Breast epithelium (tissue), 4 donors: ENCODE measurements around the gene GPR32. TPM values are rescaled to one million over a fixed set of nuclear protein-coding genes. Genes with fewer than 3 reads are reported as not detected.
A peak's percentile ranks its signal among the peaks of the same experiment; 100 is the strongest.

ENCODE experiments used
- DNase-seq, 2 donors: peaks; one replicate each; pipeline ENCODE4 v3.0.0-alpha.2; 2019; ENCODE audit warnings: low spot score in 2 of 2
- H3K27ac ChIP-seq, 2 donors: fragments of 200-600 bp; sonication (generic) in 1 of 2; one replicate each; pipeline ENCODE4 v1.5.1; 2016 to 2019; ENCODE audit warnings: mild to moderate bottlenecking in 1 of 2
- H3K27me3 ChIP-seq, 2 donors: fragments of 200-600 bp; sonication (generic) in 1 of 2; one replicate each; pipeline versions ENCODE4 v1.5.1 to v1.6.0; 2017 to 2019; ENCODE audit warnings: control low read depth in 1 of 2, mild to moderate bottlenecking in 1 of 2
- H3K36me3 ChIP-seq: fragments of 200-600 bp; one replicate; pipeline ENCODE4 v1.5.1; 2019
- H3K4me1 ChIP-seq, 2 donors: fragments of 200-600 bp; sonication (generic); one replicate each; pipeline ENCODE4 v1.5.1; 2016 to 2019; ENCODE audit warnings: control low read depth in 1 of 2
- H3K4me3 ChIP-seq, 3 donors: fragments of 200-600 bp; sonication (generic); 1 replicate in 2 of 3; 2 replicates in 1 of 3; pipeline ENCODE4 v1.5.1; 2016 to 2019; ENCODE audit warnings: mild to moderate bottlenecking in 3 of 3, moderate library complexity in 2 of 3
- H3K9me3 ChIP-seq, 2 donors: fragments of 200-600 bp; sonication (generic) in 1 of 2; one replicate each; pipeline ENCODE4 v1.5.1; 2016 to 2019; ENCODE audit warnings: control low read depth in 1 of 2
- CTCF ChIP-seq, 3 donors: fragments of 450-650 bp; IDR thresholded peaks; one replicate each; pipeline ENCODE4 v1.5.1; 2016 to 2017; ENCODE audit warnings: antibody characterized with exemption in 3 of 3, mild to moderate bottlenecking in 3 of 3, moderate library complexity in 3 of 3
- POLR2A ChIP-seq: fragments of 450-650 bp; IDR thresholded peaks from one replicate; pipeline ENCODE4 v1.6.1; 2016; ENCODE audit warnings: antibody characterized with exemption, mild to moderate bottlenecking, moderate library complexity
- POLR2AphosphoS5 ChIP-seq, 3 donors: sonication (generic); formaldehyde crosslinking; IDR thresholded peaks; one replicate each; pipeline ENCODE4 v1.6.1; 2017; ENCODE audit warnings: antibody characterized with exemption in 3 of 3
- intact Hi-C: fragments of 100-400 bp; cut with DNase I; formaldehyde crosslinking; loops from one replicate; pipeline ENCODE4 v1.15.1; 2023; ENCODE audit warnings: low total_unique reads
- total RNA-seq, 3 donors: library from RNA; depleted of rRNA; stranded (reverse); fragments of >200 nt; gene quantifications; one replicate each; pipeline ENCODE4 v1.1.0, GENCODE V29; 2016

Gene GPR32
- total RNA-seq, 3 donors from 2014 or later = not detected

GRCh38 chr19:50728084-50728737, 42.1 kb upstream of the GPR32 start:
- Histone ChIP-seq H3K27ac (no peak overlapping the region), H3K27me3 (no peaks in the 10 kb centered on the region), H3K4me3 (peak overlapping the region in 2 of 3 donors; percentile 3 to 55), H3K4me1 (no peaks in the 10 kb centered on the region), H3K36me3 (no peaks in the 10 kb centered on the region), H3K9me3 (no peaks in the 10 kb centered on the region)
- intact Hi-C loops = no loop called here
- DNase-seq = peak; percentile 55 to 62
- TF ChIP-seq CTCF (IDR thresholded peaks at IDR 0.05) = no peak
- TF ChIP-seq POLR2AphosphoS5 (IDR thresholded peaks at IDR 0.05) = no peak
- no peak for TF ChIP-seq POLR2A

GRCh38 chr19:50729894-50730293, 40.4 kb upstream of the GPR32 start:
- H3K27ac ChIP-seq = no peak overlapping the region
- H3K9me3 ChIP-seq = no peaks in the 10 kb centered on the region
- H3K27me3 ChIP-seq = no peaks in the 10 kb centered on the region
- intact Hi-C loops = no loop called here
- no peak for TF ChIP-seq POLR2AphosphoS5 (IDR thresholded peaks at IDR 0.05)
- no peak for TF ChIP-seq CTCF (IDR thresholded peaks at IDR 0.05)
- TF ChIP-seq POLR2A = no peak
- no peaks in the 10 kb centered on the region for H3K4me1 ChIP-seq
- no peaks in the 10 kb centered on the region for H3K36me3 ChIP-seq
- no peak overlapping the region for H3K4me3 ChIP-seq
- DNase-seq = no peak

- no peak overlapping the region for H3K27ac ChIP-seq
- H3K9me3 ChIP-seq = no peaks in the 10 kb centered on the region
- no peak overlapping the region for H3K4me3 ChIP-seq
- intact Hi-C loops = no loop called here
- no peaks in the 10 kb centered on the region for H3K4me1 ChIP-seq
- peaks cover 0 to 51% of the 10 kb centered on the region in 2 donors for H3K27me3 ChIP-seq
- no peak for DNase-seq
- TF ChIP-seq POLR2A (no peak), POLR2AphosphoS5 (IDR thresholded peaks at IDR 0.05) (no peak), CTCF (IDR thresholded peaks at IDR 0.05) (no peak)
- H3K36me3 ChIP-seq = no peaks in the 10 kb centered on the region
Measured at GRCh38 chr19:50735869-50736268, 34.4 kb upstream of the GPR32 start.

GRCh38 chr19:50736338-50736737, 33.9 kb upstream of the GPR32 start:
- Histone ChIP-seq H3K27me3 (peaks cover 0 to 55% of the 10 kb centered on the region in 2 donors), H3K9me3 (no peaks in the 10 kb centered on the region), H3K4me3 (no peak overlapping the region), H3K27ac (no peak overlapping the region), H3K4me1 (no peaks in the 10 kb centered on the region), H3K36me3 (no peaks in the 10 kb centered on the region)
- intact Hi-C loops = no loop called here
- no peak for DNase-seq
- TF ChIP-seq CTCF (IDR thresholded peaks at IDR 0.05) (no peak), POLR2AphosphoS5 (IDR thresholded peaks at IDR 0.05) (no peak), POLR2A (no peak)

GRCh38 chr19:50739132-50739913, 30.9 kb upstream of the GPR32 start:
- no peaks in the 10 kb centered on the region for H3K4me1 ChIP-seq
- DNase-seq = no peak
- intact Hi-C loops = no loop called here
- H3K4me3 ChIP-seq = no peak overlapping the region
- H3K27me3 ChIP-seq = peaks cover 0 to 71% of the 10 kb centered on the region in 2 donors
- no peaks in the 10 kb centered on the region for H3K9me3 ChIP-seq
- TF ChIP-seq POLR2A (no peak), CTCF (IDR thresholded peaks at IDR 0.05) (no peak), POLR2AphosphoS5 (IDR thresholded peaks at IDR 0.05) (no peak)
- no peak overlapping the region for H3K27ac ChIP-seq
- no peaks in the 10 kb centered on the region for H3K36me3 ChIP-seq
